NB4 (cell line): ENCODE measurements around the gene VN1R2.
"Not testable (repeated sequence)": the region's sequence is repeated elsewhere in the genome, so short reads cannot be mapped to it uniquely, and the experiment has no call there.

Source experiments
- DNase-seq: peaks from one replicate; pipeline ENCODE4 v3.0.0; 2010; ENCODE audit warnings: low read depth
- H3K4me3 ChIP-seq: one replicate; pipeline ENCODE4 v1.5.1; 2011; ENCODE audit warnings: mild to moderate bottlenecking, low read depth, low read length, moderate library complexity
- MAX ChIP-seq: IDR thresholded peaks from 2 replicates; pipeline ENCODE4 v1.6.1; 2011; ENCODE audit warnings: low read depth, low read length
- MYC ChIP-seq: IDR thresholded peaks from 2 replicates; pipeline ENCODE4 v1.6.1; 2011; ENCODE audit warnings: low read depth, low read length
- POLR2A ChIP-seq: IDR thresholded peaks from 2 replicates; pipeline ENCODE4 v1.6.1; 2011; ENCODE audit warnings: mild to moderate bottlenecking; ENCODE audit not compliant: insufficient read length; ENCODE audit errors: extremely low read depth
- TF ChIP-seq, protein P1 (sequence below): IDR thresholded peaks from one replicate; pipeline ENCODE4 v1.5.1; 2012; ENCODE audit warnings: low read depth, low read length

VN1R2 gene

GRCh38 chr19:53254411-53255341, 3.4 kb upstream of the VN1R2 start, which contains the start of gene ZNF677:
ZNF677 (minus strand) TSS chr19:53254873; CDS start chr19:53251550, 3,323 bp downstream.
- no peak within 1 kb of the TSS for H3K4me3 ChIP-seq
- DNase-seq = no peak

GRCh38 chr19:53267623-53268022, 9.5 kb downstream of the VN1R2 start, which contains the start of gene VN1R4:
VN1R4 (minus strand) TSS chr19:53267723; CDS start chr19:53267665, 58 bp downstream.
- H3K4me3 ChIP-seq, DNase-seq: not testable (repeated sequence)

More at GRCh38 chr19:53254411-53255341, 3.4 kb upstream of the VN1R2 start, which contains the start of gene ZNF677:
- no peak for TF ChIP-seq POLR2A
- no peak for TF ChIP-seq MAX
- no peak for TF ChIP-seq MYC
- TF ChIP-seq, protein P1, sequence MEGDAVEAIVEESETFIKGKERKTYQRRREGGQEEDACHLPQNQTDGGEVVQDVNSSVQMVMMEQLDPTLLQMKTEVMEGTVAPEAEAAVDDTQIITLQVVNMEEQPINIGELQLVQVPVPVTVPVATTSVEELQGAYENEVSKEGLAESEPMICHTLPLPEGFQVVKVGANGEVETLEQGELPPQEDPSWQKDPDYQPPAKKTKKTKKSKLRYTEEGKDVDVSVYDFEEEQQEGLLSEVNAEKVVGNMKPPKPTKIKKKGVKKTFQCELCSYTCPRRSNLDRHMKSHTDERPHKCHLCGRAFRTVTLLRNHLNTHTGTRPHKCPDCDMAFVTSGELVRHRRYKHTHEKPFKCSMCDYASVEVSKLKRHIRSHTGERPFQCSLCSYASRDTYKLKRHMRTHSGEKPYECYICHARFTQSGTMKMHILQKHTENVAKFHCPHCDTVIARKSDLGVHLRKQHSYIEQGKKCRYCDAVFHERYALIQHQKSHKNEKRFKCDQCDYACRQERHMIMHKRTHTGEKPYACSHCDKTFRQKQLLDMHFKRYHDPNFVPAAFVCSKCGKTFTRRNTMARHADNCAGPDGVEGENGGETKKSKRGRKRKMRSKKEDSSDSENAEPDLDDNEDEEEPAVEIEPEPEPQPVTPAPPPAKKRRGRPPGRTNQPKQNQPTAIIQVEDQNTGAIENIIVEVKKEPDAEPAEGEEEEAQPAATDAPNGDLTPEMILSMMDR = no peak

- not testable (repeated sequence) for H3K4me3 ChIP-seq, DNase-seq
These were observed 11.8 kb downstream of the VN1R2 start for GRCh38 chr19:53269861-53270260.

GRCh38 chr19:53272044-53272443, 14.0 kb downstream of the VN1R2 start:
- H3K4me3 ChIP-seq = no peak overlapping the region
- DNase-seq = no peak
- TF ChIP-seq MYC = no peak
- no peak for TF ChIP-seq POLR2A
- TF ChIP-seq MAX = no peak
- TF ChIP-seq, protein P1 = no peak

DNA sequence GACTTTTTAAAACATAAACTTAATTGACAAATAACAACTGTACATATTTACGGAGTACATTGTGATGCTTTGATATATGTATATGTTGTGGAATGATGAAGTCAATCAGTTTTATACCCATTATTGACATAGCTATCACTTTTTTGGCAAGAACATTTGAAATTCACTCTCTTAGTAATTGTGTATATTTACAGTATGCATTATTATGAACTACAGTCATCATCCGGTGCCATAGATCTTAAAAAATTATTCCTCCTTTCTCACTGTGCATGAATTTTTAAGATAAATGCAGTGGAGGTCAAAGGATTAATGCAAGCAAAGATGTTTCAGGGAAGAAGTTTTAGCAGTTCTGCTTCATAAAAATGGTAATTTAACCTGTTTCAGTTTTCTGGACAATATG, 17.4 kb downstream of the VN1R2 start:
- TF ChIP-seq MYC = no peak
- no peak for TF ChIP-seq POLR2A
- no peak overlapping the region for H3K4me3 ChIP-seq
- no peak for DNase-seq

- not testable (repeated sequence) for DNase-seq, H3K4me3 ChIP-seq
These were observed 23.9 kb downstream of the VN1R2 start for GRCh38 chr19:53281947-53282346.

DNA sequence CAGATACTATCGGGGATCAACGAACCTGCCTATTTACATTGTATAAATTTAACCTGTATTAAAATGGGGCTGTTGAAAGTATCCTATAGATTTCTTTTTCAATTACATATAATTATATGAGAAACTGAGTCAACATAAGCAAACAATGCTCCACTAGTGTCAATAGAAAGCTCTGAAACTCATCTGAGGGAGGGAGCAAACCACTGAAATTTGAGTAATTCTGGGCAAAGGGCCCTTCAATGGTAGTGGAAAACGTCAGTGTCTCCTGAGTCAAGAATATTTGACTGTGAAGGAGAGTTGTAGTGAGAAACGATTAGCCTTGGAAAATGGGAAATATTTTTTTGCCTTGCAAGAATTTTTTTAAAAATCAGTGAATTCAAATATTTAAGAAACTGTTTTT, 27.0 kb downstream of the VN1R2 start:
- DNase-seq = no peak
- H3K4me3 ChIP-seq = no peak overlapping the region

More for the DNA sequence above, 27.0 kb downstream of the VN1R2 start:
- TF ChIP-seq MAX (no peak), MYC (no peak), POLR2A (no peak)
- TF ChIP-seq, protein P1 = no peak
